ENCODE results near the gene SLC29A1.

GRCh38 chr6:44248579-44248978, 25.2 kb downstream of the SLC29A1 start:
- TF ChIP-seq CTCF (IDR thresholded peaks at IDR 0.05; ENCODE audit: insufficient read depth, low read length) (no peak), POLR2AphosphoS5 (IDR thresholded peaks at IDR 0.05; ENCODE audit: low read depth) (no peak), GABPA (IDR thresholded peaks at IDR 0.05; ENCODE audit: low read depth) (no peak), SPI1 (IDR thresholded peaks at IDR 0.05; ENCODE audit: borderline replicate concordance, low read depth) (no peak)
- TF ChIP-seq, protein P1, sequence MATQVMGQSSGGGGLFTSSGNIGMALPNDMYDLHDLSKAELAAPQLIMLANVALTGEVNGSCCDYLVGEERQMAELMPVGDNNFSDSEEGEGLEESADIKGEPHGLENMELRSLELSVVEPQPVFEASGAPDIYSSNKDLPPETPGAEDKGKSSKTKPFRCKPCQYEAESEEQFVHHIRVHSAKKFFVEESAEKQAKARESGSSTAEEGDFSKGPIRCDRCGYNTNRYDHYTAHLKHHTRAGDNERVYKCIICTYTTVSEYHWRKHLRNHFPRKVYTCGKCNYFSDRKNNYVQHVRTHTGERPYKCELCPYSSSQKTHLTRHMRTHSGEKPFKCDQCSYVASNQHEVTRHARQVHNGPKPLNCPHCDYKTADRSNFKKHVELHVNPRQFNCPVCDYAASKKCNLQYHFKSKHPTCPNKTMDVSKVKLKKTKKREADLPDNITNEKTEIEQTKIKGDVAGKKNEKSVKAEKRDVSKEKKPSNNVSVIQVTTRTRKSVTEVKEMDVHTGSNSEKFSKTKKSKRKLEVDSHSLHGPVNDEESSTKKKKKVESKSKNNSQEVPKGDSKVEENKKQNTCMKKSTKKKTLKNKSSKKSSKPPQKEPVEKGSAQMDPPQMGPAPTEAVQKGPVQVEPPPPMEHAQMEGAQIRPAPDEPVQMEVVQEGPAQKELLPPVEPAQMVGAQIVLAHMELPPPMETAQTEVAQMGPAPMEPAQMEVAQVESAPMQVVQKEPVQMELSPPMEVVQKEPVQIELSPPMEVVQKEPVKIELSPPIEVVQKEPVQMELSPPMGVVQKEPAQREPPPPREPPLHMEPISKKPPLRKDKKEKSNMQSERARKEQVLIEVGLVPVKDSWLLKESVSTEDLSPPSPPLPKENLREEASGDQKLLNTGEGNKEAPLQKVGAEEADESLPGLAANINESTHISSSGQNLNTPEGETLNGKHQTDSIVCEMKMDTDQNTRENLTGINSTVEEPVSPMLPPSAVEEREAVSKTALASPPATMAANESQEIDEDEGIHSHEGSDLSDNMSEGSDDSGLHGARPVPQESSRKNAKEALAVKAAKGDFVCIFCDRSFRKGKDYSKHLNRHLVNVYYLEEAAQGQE (IDR thresholded peaks at IDR 0.05; ENCODE audit: insufficient replicate concordance, low read depth) = no peak

All from HL-60 (cell line).